ENCODE results near the gene DGKZ.
"Not testable (repeated sequence)": the region's sequence is repeated elsewhere in the genome, so short reads cannot be mapped to it uniquely, and the experiment has no call there.

DGKZ gene, protein sequence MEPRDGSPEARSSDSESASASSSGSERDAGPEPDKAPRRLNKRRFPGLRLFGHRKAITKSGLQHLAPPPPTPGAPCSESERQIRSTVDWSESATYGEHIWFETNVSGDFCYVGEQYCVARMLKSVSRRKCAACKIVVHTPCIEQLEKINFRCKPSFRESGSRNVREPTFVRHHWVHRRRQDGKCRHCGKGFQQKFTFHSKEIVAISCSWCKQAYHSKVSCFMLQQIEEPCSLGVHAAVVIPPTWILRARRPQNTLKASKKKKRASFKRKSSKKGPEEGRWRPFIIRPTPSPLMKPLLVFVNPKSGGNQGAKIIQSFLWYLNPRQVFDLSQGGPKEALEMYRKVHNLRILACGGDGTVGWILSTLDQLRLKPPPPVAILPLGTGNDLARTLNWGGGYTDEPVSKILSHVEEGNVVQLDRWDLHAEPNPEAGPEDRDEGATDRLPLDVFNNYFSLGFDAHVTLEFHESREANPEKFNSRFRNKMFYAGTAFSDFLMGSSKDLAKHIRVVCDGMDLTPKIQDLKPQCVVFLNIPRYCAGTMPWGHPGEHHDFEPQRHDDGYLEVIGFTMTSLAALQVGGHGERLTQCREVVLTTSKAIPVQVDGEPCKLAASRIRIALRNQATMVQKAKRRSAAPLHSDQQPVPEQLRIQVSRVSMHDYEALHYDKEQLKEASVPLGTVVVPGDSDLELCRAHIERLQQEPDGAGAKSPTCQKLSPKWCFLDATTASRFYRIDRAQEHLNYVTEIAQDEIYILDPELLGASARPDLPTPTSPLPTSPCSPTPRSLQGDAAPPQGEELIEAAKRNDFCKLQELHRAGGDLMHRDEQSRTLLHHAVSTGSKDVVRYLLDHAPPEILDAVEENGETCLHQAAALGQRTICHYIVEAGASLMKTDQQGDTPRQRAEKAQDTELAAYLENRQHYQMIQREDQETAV

DNA sequence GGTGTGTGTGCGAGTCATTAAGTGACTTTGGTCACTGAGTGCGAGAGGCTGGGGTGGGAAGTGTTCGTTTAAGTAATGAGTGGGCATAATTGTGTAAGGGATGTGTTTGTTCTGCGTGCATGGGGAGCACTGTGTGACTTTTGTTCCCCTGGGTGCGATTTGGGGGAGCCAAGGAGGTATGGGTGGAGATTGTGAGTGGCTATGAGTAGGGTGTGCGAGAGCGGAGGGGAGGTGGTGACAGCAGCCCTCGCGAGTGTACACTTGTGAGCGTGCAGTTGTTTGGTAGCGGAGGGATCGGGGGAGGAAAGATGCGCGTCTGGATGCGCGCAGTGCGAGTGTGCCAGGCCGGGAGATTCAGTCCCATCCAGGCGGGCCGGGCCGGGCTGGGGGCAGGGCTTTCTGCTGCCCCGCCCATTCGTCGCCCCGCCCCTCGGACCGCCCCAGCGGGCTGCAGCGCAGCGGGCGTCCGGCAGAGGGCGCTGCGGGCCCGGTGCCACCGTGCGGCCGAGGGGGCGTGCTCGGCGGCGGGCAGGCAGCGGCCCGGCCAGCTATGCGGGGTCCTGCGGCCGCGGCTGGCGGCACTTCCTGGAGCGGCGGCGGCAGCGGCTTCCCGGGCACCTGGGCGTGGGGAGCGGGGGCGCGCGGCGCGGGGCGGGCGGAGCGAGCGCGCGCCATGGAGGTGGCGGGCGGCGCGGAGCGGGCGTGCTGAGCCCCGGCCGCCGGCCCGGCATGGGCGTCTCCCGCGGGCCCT lies at the start of gene DGKZ:
Gene DGKZ (plus strand): TSS at position 578 of the 751 bp plus-strand sequence. CDS start 197 bp downstream, outside the sequence.
- peak; percentile 93 for DNase-seq

DNA sequence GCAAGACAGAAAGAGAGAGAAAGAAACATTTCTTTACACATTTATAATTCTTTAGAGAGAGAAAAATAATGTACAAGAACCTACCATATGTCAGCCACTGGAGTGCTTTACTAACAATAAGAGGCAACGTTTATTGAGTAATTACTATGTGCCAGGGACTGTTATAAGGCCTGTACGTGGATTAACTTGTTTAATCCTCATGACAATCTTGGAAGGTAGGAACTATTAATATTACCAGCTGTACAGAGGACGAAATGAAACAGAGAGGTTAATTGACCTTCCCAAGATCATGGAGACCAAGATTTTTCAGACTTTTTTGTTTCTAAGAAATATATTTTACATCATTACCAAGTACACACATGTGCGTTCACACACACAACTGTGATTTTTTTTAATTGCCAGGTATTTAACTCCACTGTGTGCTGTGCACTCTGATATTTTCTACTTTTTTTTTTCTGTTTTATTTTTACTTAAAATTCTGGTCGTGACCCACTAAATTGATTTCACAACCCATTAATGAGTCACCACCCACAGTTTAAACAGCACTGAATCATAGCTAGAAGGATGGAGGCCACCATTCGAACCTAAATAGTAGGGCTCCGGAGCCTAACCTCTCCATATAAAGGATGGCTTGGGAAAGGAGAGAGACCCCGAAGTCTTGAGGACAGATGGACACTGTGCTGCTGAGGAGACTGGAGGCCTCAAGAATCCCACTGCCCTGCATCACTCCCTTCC lies 48.4 kb upstream of the DGKZ start:
- DNase-seq: no peak

DNA sequence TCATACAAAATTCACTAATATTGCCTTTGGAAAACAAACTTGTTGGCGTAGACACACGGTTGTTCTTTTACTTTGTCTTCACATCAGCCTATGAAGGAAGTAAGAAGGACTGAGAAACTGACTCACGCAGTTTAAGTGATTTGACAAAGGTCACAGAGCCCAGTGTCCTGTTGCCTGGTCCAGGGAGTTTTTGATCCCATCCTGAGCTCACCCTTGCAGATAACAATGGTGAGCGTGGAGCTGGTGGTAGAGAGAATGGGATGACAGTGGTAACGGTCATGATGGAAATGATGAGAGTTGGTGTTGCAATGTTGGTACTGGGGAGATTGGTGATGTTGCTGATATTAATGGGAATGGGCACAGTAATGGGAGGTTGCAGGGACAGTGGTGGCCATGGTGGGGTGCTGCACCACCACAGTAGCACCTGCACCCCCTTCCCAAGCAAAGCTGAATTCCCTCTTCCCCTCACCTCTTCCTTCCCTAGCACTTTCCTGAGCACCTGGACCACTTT lies 47.8 kb upstream of the DGKZ start:
- DNase-seq: no peak

DNA sequence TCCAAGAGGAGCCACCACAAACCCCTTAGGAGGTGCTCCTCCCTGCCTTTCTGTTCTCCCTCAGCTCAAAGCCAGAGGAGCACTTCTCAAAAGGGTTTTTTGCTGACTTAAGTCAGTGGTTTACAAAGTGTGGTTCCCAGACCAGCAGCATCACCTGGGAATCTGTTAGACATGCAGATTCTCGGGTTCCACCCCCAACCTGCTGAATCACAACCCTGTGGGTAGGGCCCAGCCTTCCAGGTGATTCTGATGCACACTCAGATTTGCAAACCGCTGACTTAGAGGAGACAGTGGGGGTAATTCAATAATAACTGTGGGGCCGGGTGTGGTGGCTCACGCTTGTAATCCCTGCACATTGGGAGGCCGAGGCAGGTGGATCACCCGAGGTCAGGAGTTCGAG lies 47.0 kb upstream of the DGKZ start:
- no peak for DNase-seq

DNA sequence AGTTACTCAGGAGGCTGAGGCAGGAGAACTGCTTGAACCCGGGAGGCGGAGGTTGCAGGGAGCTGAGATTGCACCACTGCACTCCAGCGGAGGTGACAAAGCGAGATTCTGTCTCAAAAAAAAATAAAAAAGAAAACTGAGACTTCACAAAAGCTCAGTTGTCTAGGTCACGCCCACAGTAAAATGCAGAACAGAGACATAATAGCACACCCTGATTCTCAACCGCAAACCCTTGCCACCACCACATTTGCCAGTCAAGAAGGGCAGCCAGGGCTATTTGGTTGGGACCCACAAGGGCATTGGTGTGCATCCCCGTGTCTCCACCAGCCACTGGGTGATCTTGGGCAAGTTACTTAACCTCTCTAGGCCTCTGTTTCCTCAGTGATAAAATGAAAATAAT lies 44.4 kb upstream of the DGKZ start:
- no peak for DNase-seq

DNA sequence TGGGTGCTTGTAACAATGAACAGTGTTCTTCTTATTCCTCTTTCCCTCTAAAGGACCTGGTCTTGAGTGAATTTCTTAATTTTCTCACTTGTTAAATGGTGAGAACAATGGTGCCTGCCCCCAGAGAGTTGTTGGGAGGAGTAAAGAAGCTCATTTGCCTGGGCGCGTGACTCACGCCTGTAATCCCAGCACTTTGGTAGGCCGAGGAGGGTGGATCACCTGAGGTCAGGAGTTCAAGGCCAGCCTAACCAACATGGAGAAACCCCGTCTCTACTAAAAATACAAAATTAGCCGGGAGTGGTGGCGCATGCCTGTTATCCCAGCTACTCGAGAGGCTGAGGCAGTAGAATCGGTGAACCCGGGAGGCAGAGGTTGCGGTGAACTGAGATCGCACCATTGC lies 43.2 kb upstream of the DGKZ start:
- not testable (repeated sequence) for DNase-seq

DNA sequence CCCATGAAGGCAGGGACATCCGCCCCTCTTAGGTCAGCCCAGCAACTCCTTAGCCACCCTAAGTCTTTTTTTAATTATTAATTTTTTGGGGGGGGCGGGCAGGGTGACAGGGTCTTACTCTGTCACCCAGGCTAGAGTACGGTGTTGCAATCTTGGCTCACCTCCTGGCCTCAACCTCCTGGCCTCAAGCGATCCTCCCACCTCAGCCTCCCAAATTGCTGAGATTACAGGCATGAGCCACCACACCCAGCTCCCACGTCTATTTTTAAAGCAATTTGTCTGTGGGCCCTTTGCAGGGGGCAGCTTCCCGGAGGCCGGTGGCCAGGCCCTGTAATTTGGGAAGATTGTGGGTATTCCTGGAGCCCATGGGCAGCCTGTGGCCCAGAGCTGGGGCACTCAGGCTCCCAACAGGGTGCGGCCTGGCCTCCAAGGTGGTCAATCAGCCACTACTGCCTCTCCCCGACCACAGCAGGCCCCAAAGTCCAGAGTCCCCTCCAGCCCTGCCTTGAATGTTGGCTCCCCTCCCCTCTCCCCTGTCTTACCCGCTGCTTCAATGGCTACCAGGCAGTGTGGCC lies 42.6 kb upstream of the DGKZ start:
- no peak for DNase-seq

DNA sequence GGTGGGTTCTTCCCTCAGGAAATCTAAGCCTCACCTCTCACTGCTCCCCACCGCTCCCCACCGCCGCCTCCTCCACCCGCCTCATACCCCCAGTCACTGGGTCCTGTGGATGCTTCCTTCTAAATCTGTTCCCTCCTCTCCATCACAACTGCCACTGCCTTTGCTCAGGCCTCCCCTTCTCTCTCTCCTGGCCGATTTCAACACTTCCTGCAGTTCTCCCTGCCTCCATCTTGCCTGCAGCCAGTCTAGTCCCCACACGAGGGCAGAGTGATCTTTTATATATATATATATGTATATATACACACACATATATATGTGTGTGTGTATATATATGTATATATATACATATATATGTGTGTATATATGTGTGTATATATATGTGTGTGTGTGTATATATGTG lies 42.0 kb upstream of the DGKZ start:
- DNase-seq: no peak

DNA sequence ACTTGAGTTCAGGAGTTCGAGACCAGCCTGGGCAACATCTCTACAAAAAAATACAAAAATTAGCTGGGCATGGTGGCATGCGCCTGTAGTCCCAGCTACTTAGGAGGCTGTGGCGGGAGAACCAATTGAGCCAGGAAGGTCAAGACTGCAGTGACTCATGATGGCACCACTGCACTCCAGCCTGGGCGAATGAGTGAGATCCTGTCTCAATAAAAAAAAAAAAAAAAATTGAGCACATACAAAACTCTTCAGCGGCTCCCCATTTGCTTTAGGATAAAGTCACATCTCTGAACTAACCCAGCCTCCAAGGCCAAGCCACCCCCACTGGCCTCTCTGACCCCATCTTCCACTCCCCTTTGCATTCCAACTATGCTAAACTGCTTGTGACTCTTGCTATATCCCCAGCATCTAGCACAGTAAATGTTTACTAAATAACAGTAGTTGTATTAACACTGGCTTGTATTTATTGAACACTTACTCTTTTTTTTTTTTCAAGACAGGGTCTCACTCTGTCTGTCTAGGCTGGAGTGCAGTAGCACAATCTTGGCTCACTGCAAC lies 40.9 kb upstream of the DGKZ start:
- no peak for DNase-seq

DNA sequence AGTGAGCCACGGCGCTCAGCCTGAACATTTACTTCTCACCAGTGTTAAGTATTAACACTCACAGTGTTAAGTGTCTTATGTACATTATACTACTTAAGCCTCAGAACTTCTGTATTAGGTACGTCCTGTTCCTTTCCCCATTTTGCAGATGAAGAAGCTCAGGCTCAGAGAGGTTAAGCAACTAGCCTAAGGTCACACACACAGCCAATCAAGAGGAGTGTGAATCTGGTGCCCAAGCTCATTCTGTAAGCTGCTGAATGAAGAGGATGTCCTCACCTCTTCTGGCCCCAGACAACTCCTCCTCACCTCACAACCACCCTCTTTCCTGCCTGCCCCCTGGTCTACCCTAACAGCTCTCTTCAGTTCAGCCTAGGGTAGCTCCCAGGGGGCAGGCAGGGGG lies 39.9 kb upstream of the DGKZ start:
- no peak for DNase-seq

DNA sequence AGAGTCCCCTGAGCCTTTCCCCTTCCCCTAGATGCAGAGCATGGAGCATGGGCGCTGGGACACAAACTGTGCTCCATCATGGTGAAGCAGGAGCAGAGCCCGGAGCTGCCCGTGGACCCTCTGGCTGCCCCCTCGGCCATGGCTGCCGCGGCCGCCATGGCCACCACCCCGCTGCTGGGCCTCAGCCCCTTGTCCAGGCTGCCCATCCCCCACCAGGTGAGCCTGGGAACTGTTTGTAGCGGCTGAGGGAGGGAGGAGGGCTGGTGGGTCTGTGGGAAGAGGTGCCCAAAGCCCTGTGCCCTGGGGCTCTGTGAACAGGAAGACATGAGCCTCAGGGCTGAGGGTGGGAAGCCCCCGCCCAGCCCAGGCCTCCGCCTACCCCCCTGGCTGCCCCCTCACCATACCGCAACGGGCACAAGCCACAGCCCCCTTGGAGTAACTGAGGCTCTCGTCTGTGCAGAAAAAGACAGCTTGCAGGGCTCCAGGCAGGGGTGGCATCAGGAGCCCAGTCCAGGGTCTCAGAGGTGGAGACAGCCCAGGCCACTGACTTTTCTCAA lies 39.4 kb upstream of the DGKZ start:
- DNase-seq: no peak

DNA sequence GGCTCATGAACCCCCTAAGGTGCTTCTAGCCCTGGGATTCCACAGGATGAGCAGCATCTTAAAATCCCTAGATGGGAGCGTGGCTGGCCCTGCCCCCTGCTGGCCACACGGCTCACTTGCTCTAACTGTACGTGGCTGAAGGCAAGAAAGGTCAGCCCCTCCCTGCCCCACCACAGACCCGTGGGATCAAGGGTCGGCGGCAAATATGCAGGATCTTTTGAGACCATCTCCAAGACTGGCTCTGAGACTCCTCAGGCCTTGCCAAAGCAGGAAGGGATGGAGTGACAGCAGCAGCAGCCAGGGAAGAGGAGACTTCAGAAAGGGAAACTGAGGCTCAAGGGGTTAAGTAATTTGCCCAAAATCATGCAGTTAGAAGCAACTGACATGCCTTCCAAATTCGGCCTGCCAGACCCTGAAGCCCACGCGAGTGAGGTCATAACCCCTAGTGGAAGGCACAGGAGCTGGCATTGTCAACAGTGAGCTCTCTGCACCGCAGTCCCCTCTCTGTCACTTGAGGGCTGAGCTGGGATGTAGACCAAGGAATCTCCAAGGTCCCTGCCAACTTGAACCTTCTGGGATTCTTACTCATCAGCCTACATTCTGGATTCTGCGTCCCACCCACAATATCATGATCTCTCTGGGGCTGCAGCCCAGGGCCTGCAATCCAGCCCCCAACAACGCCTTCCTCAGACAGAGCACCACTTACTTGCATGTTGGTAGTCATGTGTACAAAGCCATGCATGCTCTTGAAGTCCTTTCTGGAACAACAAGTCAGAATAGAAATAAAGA lies 38.4 kb upstream of the DGKZ start:
- peak; percentile 84 for DNase-seq

DNA sequence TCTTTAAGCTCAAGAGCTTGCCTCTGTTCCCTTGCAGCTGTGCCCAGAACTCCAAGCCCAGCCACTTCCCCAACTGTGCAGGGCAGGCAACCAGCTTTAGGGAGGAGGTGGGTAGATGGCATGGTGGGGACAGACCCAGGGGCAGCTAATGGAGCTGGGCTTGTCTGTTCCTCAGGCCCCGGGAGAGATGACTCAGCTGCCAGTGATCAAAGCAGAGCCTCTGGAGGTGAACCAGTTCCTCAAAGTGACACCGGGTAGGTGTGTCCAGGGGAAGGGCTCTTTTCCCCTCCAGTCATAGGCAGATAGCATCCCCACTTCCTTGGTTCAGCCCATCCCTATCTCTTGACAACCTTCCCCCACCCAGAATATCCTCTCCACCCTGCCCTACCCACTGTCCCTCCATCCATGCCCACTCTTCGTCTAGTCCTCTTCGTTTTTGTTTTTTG lies 37.4 kb upstream of the DGKZ start:
- DNase-seq: no peak

DNA sequence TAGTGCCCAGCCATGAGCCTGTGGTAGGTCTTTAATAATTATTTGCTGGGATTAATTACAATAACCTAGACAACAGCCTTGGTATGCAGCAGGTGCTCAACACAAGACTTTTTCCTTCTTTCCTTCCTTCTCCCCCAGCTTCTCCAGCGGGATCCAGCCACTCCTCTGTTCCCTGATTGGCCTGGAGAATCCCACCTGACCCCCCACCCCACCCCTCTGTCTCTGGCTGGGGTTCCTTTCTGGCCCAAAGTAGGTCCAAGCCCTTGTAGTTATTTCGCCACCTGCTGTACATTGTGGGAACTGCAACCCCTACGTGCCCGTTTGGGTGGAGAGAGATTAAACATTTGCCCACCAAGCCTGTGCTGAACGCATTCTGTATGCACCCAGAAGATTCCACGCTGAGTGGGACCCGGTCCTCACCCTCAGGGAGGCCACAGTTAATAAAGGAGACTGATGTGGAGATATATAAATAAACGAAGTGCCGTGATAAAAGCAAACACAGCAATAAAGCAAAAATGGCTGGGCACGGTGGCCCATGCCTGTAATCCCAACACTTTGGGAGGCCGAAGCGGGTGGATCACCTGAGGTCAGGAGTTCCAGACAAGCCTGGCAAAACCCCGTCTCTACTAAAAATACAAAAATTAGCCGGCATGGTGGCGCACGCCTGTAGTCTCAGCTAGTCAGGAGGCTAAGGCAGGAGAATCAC lies 32.1 kb upstream of the DGKZ start:
- peak; percentile 85 for DNase-seq

DNA sequence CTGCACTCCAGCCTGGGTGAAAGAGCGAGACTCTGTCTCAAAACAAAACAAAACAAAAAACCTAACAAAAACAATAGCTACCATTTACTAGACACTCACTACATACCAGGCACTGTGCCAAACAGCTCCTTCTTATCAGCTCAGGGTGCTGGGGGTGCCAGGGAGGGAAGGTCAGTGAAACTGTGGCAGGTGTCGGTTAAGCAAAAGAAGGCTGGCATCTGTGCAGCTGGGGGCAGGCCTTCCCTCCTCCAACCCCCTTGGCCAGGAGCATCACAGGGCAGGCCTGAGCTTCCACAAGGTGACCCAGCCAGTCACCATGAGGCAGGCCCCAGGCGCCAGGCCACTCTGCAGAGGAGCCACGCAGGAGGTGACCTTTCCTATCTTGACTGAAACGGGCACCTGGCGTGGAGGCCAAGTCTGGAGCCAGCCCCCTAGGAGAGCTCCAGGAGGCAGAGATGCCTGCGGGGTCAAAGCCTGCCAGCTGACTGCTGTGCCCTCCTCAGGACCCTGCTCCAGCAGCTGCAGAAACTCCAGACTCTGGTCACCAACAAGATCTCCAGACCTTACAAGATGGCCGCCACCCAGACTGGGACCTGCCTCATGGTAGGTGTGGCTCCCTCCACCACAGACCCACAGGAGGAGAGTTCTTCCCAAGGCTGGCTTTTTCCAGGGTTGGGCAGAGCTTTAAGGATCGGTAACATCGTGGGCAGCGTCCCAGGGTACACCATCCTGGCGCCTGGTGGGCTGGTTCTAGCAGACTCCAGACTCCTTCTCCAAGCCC lies 31.3 kb upstream of the DGKZ start:
- DNase-seq: no peak

DNA sequence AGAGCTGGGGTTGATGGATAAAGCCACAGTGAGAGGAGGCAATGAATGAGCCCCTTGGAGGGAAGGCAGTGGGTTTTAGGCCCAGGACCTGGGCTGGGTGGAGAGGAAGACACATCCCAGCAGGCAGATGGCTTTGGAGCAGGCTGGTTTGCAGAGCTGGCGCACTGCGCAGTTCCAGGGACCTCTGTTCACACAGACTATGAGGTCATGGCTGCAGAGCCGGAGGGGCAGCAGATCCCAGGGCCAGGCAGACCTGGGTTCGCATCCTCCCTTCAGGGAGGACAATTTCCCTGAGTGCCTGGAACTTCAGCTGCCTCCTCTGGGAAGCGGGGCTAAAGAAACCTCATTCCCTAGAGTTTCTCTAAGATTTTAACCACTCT lies 28.2 kb upstream of the DGKZ start:
- DNase-seq: no peak

DNA sequence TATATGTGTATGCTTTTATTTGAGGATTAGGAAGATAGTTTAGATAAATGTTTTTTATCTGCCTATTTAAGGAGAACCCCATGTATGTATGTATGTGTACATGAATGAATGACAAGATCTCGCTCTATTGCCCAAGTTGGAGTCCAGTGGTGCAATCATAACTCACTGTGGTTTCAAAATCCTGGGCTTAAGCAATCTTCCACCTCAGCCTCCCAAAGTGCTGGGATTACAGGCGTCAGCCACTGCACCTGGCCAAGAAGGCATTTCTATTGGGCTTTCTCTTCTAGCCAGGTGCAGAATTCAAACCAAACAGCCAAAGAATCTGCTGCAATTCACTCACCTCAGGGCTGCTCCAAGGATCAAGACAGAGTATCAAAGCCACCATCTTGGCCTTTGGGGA lies 25.5 kb upstream of the DGKZ start:
- DNase-seq: no peak

DNA sequence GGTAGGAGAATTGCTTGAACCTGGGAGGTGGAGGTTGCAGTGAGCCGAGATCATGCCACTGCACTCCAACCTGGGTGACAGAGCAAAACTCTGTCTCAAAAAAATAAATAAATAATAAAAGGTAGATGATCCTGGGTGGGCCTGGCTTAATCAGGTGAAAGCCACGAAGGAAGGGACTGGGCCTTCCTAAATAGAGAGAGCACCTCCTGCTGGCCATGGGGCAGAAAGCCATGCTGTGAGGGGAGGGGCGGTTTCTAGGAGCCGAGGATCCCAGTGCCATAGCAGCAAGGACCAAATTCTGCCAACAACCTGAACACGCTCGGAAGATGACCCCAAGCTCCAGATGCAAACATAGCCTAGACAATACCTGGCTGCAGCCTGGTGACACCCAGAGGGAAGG lies 24.5 kb upstream of the DGKZ start:
- DNase-seq: no peak

Data from eye (tissue), 1 donor.